WERI-Rb-1 (cell line): ENCODE measurements around the gene TXNDC17.

Experiments
- DNase-seq: peaks from one replicate; pipeline ENCODE4 v3.0.0-alpha.2; 2020
- H3K27ac ChIP-seq: fragments of 250-450 bp; sonication (Bioruptor Pico); 2 replicates; pipeline ENCODE4 v1.5.1; 2020; ENCODE audit warnings: mild to moderate bottlenecking, moderate library complexity
- H3K27me3 ChIP-seq: fragments of 250-450 bp; sonication (Bioruptor Pico); 2 replicates; pipeline ENCODE4 v1.5.1; 2021; ENCODE audit warnings: mild to moderate bottlenecking, low read depth, moderate library complexity; ENCODE audit not compliant: insufficient read depth, severe bottlenecking
- H3K36me3 ChIP-seq: fragments of 250-450 bp; sonication (Bioruptor Pico); 2 replicates; pipeline ENCODE4 v1.5.1; 2020; ENCODE audit warnings: mild to moderate bottlenecking, moderate library complexity
- H3K4me3 ChIP-seq: 2 replicates; pipeline ENCODE4 v1.5.1; 2011; ENCODE audit warnings: low read depth, mild to moderate bottlenecking, control low read depth, low read length
- H3K9me3 ChIP-seq: fragments of 250-450 bp; sonication (Bioruptor Pico); 2 replicates; pipeline ENCODE4 v1.5.1; 2021; ENCODE audit warnings: mild to moderate bottlenecking, moderate library complexity; ENCODE audit not compliant: severe bottlenecking
- CTCF ChIP-seq: IDR thresholded peaks from 2 replicates; pipeline ENCODE4 v1.5.1; 2011; ENCODE audit warnings: low read depth, mild to moderate bottlenecking, control low read depth, inconsistent platforms, low read length

The TXNDC17 gene

GRCh38 chr17:6596941-6597340 lies 43.9 kb upstream of the TXNDC17 start:
- Histone ChIP-seq H3K4me3 (no peak overlapping the region), H3K36me3 (peaks cover 73% of the 10 kb centered on the region), H3K9me3 (no peaks in the 10 kb centered on the region), H3K27me3 (no peaks in the 10 kb centered on the region), H3K27ac (no peak overlapping the region)
- no peak for TF ChIP-seq CTCF
- no peak for DNase-seq

GRCh38 chr17:6597727-6598126 lies 43.1 kb upstream of the TXNDC17 start:
- Histone ChIP-seq H3K27me3 (no peaks in the 10 kb centered on the region), H3K27ac (no peak overlapping the region), H3K9me3 (no peaks in the 10 kb centered on the region), H3K4me3 (no peak overlapping the region), H3K36me3 (peaks cover 71% of the 10 kb centered on the region)
- no peak for DNase-seq
- TF ChIP-seq CTCF: no peak

- Histone ChIP-seq H3K27ac (no peak overlapping the region), H3K27me3 (no peaks in the 10 kb centered on the region), H3K4me3 (no peak overlapping the region), H3K36me3 (peaks cover 68% of the 10 kb centered on the region), H3K9me3 (no peaks in the 10 kb centered on the region)
- DNase-seq: no peak
- no peak for TF ChIP-seq CTCF
Observed at GRCh38 chr17:6599364-6599763, 41.5 kb upstream of the TXNDC17 start.

GRCh38 chr17:6602141-6602540 lies 38.7 kb upstream of the TXNDC17 start:
- Histone ChIP-seq H3K27ac (no peak overlapping the region), H3K4me3 (no peak overlapping the region), H3K9me3 (no peaks in the 10 kb centered on the region), H3K27me3 (no peaks in the 10 kb centered on the region), H3K36me3 (peaks cover 64% of the 10 kb centered on the region)
- DNase-seq: no peak
- no peak for TF ChIP-seq CTCF

- Histone ChIP-seq H3K27me3 (no peaks in the 10 kb centered on the region), H3K27ac (no peak overlapping the region), H3K9me3 (no peaks in the 10 kb centered on the region), H3K36me3 (peaks cover 71% of the 10 kb centered on the region), H3K4me3 (no peak overlapping the region)
- TF ChIP-seq CTCF: no peak
- no peak for DNase-seq
Observed at GRCh38 chr17:6603744-6604325, 37.0 kb upstream of the TXNDC17 start.

- no peak for DNase-seq
- H3K36me3 ChIP-seq: peaks cover 72% of the 10 kb centered on the region
- H3K27ac ChIP-seq: no peak overlapping the region
- H3K27me3 ChIP-seq: no peaks in the 10 kb centered on the region
- no peak overlapping the region for H3K4me3 ChIP-seq
- TF ChIP-seq CTCF: no peak
- H3K9me3 ChIP-seq: no peaks in the 10 kb centered on the region
Observed at GRCh38 chr17:6605142-6605541, 35.7 kb upstream of the TXNDC17 start.
